HuH-7.5 (cell line): ENCODE results near the gene DPM3.
"Not testable (repeated sequence)": the region's sequence is repeated elsewhere in the genome, so short reads cannot be mapped to it uniquely, and the experiment has no call there.

Experiments
- DNase-seq: peaks from one replicate; pipeline ENCODE4 v3.0.0; 2011; ENCODE audit warnings: low spot score

The DPM3 gene

DNA sequence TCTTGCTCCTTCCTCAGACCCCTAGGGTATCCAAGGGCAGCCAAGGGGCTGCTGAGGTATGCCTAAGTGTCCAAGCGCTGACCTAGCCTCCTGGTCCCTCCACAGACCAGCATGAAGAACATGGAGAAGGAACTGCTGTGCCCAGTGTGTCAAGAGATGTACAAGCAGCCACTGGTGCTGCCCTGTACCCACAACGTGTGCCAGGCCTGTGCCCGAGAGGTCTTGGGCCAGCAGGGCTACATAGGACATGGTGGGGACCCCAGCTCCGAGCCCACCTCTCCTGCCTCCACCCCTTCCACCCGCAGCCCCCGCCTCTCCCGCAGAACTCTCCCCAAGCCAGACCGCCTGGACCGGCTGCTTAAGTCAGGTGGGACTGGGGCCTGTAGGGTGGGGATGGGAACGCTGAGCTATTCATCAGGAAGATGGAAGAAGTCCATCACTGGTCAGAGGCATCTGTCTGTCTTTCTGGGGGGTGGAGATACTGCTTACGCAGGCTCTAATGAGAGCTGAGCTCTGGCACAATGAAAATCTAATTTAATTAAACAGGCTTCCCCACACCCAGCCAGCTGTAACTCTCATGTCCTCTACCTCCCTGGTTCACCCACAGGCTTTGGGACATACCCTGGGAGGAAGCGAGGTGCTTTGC lies 35.1 kb upstream of the DPM3 start:
- DNase-seq, result peak; percentile 27

DNA sequence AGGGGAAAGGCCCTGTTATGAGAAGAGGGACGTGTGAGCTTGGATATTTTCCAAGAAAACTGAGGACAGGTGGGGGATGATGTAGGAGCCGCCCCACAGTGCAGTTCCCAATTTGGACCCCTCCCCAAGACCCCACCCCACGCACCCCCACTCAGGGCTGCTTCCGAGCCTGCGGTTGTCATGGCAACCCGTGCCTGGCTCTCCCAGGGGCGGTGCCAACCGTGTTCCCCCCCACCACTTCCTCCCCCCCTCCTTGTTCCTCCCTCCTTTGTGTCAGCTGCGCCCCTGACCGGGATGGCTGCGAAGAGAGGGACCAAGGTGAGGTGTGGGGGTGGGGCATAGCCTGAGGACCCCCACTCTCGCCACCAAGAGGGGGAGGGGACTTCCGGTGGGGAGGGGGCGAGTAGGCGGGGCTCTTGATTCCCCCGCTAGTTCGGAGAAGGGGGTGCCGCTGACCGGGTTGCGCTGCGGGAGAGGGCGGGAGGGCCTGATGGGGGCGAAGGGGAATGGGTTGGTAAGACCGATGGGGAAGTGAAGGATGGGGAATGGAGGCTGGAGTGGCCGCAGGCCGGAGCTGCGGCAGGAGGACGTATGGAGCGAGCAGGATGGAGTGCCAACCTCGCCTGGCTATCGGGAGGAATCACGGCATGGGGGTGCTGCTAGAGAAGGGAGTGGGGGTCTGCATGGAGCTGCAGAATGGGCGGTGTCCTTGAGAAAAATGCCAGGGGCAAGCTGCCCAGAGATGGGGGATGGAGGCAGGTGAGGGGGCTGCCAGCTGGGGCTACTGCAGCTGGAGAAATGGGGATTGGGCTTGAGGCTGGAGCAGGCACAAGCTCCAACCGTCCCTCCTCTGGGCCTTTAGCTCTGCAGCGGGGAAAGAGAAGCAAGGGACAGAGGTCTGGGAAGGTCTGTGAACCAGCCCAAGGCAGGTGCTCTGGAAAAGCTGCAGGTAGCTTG lies 34.3 kb upstream of the DPM3 start:
- peak; percentile 23 for DNase-seq

DNA sequence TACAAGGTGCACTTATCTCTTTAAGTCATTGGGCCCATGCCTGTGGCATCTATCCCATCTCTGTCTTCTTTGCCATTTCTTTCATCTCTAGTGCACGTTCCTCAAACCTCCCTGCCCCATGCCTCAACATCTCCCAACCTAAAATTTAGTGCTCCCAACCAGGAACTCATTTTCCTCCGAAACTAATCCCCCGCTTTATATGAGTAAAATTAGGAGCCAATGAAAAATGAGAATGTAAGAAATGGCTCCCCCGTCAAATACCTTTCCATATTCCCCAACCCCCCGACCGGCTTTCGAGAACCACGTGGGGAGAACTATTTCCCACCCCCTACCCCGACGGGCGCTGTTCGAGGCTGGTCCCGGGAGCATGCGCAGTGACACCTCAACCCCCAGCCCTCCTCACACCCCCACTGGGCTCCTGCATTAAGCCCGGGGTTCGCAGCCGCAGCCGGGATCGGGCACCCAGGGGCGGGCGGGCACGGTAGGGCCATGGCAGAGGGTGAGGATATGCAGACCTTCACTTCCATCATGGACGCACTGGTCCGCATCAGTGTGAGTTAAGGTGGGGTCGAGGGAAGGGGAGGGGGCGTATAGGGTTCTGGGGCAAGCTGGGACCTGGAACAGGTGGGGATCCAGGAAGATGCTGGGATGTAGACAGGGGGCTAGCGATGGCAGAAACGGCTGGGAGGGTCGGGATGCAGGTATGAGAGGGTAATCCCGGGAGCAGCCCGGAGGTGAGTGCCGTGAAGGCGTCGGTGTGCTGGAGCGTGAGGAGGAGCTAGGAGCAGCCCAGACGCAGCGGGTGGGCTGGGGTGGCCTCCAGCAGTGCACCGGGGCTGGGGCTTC lies 33.4 kb upstream of the DPM3 start, which contains the start of gene TRIM46:
TRIM46 (plus strand) TSS at position 372 of the 846 bp plus-strand sequence; CDS start at position 490, 118 bp downstream.
- peak; percentile 32 for DNase-seq

DNA sequence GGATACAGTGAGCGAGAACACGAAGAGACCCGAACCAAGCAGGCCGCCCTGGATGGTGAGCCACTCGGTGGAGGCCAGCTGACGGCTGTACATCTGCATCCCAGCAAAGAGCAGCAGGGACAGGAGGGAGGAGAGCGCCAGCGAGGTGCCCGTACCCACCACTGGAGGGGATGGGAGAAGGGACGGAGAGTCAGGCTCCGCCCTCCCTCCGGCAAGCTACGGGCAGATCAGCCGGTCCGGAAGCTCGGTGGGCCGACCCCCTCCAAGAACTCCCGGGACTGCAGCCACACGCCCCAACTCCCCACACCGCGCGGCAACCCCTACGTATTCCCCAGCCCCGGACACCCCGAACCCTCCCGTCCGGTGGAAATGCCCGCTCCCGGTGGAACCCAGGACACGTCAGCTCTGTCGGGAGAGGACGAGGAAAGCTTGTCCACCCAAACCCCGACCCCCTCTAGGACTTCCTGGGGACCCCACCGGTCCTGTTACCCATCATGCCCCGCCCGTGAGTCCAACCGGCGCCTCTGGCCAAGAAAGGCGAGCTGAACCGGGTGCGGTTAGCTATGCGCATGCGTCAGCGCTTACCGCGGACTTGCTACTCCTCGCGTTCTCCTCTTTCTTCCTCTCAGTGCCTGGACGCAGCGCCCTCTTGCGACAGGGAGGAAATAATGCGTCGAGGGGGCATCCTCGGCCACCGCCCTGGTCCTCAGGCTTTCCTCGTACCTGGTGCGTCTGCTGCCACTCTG lies 32.6 kb upstream of the DPM3 start, which contains the start of gene KRTCAP2:
KRTCAP2 (minus strand) TSS at position 573 of the 746 bp plus-strand sequence; CDS start at position 493, 80 bp downstream.
- peak; percentile 99 for DNase-seq

DNA sequence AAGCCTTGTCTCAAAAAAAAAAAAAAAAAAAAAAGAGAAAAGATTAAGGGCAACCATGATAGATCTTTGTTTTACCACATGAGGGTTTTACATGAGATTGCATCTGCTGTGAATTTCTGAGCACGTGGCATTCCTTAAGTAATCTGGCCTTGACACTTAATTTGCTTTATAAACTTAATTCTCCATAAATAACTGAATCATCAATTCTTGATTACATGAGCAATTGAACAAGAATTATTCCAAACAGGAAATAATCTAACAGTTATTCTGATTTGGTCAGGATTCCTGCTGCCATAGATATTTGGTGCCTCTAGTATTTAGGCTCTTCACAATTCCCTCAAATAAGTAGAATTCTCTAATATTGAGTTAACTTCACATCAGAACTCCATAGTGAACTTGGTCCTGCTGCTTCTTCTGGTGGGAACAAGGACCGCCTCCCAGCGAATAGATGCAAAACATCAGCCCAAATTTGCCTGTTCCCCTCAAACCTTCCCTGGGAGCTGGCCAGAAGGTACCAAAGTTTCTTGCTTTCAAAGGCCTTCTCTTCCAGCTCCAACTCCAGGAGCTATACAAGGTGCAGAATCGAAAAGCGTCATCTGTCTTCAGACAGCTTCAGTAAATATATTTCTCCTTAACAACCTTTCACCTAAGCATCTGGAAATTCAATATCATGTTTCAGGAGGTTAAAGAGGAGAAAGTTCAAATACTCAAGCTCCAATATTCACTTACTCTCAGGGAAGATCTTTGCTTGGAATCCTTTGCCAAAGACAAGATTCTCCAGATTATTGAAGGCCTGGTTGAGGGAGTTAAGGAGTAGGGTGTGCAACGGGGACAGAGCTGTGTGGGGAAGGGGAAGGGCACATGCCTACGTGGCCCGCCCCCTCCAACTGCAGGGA lies 31.8 kb upstream of the DPM3 start:
- no peak for DNase-seq

DNA sequence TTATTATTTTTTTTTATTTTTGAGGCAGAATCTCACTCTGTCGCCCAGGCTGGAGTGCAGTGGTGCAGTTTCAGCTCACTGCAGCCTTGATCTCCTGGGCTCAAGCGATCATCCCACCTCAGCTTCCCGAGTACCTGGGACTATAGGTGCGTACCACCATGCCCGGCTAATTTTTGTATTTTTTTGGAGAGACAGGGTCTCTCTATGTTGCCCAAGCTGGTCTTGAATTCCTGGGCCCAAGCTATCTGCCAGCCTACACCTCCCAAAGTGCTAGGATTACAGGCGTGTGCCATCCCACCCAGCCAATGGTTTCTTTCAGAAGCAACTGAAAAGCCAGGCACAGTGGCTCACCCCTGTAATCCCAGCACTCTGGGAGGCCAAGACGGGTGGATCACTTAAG lies 30.5 kb upstream of the DPM3 start:
- no peak for DNase-seq

DNA sequence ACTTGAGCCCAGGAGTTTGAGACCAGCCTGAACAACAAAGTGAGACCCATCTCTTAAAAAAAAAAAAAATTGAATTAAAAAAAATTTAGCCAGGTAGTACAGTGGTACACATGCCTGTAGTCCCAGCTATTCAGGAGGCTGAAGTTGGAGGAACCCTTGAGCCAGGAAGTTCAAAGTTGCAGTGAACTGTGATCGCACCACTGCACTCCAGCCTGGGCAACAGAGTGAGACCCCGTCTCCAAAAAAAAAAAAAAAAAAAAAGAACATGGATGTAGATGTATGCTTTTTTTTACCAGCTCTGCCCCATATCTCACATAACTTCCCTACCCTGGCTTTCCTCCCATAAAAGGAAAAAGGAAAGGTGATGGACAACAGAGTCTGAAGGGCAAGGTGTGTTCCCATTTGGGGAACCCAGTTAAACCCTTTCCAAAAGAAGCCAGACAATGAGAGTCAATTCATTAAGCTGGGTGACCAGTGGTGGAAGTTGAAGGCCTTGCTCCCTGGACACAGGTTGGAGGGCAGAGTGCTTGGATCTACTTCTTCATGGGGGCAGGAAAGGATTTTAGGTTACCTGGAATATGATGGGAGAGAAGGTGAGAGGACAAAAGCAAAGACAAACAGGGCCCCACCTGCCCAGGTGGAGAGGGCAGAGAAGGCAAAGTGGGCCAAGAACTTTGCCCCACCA lies 29.9 kb upstream of the DPM3 start:
- DNase-seq, result no peak

DNA sequence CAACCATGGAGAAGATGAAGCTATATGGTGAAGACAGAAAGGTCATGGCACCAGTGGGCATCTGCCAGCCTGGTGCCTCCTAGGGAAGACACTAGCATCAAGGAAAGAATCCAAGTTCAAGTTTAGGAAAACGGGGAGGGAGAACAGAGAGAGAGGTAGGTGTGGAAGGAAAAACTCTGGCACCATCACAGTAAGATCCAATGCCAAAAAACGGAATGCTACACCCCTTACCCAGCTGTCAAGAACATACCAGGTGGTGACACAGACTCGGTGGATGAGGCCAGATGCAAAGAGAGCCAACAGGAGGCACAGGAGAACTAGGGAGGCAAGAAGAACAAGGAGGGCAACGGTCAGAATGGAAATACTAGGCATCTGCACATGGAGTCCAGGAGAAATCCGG lies 29.2 kb upstream of the DPM3 start:
- DNase-seq, result no peak

DNA sequence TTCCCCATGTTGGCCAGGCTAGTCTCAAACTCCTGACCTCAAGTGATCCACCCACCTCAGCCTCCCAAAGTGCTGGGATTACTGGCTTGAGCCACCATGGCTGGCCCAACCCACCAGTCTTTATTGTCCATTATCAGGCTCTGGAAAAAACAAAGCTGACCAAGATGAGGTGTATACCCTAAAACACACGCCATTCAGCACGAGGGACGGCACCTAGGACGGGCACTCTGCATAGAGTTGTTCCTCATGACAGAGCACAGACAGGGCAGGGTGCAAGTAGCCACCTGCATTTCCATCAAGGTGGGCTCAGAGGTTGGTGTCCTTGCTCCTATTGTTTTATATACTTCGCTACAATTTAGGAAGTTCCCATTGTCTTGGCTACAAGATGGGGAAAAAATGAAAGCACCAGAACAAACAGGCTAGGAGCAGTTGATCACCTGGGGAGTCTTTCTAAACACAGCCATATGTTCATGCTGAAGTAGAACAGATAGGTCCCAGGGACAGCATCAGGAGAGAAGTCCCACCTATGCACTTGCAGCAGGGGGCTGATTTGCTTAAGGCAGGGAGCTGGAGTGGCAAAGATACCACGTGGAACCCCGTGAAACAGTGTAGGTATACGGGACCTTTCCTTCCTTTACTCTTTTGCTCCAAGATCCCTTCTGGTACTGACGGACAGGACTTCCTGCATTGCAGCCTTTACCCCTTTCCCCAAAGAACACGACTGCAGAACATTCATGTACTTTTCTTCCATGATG lies 28.3 kb upstream of the DPM3 start:
- DNase-seq, result no peak

DNA sequence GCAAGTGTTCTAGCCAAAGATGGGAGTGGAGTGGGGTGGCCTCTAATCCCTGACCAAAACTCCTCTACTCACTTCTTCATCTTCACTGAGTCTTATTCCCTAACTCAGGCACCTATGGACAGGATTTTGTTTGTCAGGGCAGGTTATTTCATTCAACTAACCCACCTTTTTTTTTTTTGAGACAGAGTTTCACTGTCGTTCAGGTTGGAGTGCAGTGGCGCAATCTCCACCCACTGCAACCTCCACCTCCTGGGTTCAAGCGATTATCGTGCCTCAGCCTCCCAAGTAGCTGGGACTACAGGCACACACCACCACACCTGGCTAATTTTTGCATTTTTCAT lies 27.7 kb upstream of the DPM3 start:
- DNase-seq, result not testable (repeated sequence)

DNA sequence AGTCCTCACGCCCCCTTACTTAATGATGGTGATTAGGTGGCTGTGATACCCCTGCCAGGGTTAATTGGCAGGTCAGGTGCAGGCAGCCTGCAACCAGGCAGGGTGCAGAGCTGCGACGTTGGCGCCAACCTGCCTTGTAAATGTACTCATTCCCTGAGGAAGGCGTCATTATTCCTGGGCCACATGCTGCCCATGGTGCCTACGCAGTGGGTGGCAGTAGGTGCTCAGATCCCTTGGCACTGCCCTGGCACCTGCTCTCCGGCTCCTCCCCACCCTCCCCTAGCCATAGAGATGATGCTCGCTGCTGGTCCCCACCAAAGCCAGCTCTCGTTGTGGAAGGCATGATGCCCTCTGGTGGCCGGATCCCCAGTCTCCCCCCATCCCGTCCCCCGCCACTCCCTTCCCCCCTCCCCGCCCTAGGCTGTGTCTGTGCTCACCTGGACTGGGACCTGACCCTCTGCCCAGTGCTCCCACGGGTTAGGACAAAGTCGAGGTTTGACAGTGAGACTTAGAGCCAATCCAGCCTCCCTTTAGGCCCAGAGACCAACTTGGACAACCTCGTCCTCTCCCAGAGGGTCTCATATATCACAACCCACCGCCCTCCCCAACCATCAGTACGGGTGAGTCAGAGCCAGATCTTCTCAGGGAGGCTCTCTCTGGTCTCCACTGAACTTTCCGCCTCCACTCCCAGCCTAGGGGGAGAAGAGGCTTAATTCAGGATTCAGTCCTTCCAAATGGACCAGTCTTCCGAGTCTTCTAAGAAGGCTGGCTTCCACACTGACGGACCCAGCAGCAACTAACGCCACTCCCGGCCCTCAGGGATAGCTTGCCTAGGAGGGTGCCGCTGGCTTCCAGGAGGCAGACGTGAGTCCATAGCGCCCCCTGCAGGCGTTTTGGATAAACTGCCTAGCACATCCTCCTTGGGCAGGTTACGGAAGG lies 27.1 kb upstream of the DPM3 start:
- DNase-seq, result peak; percentile 88

DNA sequence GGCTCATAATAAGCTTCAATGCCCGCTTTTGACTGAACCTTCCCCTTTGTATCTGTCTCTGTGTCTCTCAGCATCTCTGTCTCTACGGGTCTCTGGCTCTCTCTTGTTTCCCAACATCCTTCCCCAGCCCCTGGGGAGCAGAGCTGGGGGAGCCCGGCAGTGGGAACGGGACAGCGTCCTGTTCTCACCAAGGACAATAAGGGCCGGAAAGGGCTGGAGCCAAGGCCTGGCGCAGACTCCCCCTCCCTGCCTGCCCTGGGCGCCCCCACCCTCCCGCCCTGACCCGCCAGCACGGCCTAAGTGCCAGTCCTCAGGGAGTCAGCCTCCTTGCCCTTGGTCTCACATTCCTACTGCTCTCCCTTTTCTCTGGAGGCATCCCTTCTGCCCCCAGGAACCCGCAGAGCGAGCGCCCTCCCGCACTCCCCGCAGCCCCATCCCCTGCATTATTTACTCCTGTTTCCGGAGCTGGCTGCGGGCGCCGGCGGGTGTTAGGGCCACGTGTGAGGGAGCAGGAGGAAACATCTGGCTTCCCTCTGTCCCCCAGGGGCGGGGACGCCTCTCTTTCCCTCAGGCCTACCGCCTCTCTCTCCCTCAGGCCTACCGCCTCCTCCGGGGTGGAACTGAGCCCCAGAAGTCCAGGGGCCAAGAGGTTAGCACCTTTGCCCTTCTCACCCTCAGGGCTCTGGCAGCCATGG lies 26.3 kb upstream of the DPM3 start:
- no peak for DNase-seq

DNA sequence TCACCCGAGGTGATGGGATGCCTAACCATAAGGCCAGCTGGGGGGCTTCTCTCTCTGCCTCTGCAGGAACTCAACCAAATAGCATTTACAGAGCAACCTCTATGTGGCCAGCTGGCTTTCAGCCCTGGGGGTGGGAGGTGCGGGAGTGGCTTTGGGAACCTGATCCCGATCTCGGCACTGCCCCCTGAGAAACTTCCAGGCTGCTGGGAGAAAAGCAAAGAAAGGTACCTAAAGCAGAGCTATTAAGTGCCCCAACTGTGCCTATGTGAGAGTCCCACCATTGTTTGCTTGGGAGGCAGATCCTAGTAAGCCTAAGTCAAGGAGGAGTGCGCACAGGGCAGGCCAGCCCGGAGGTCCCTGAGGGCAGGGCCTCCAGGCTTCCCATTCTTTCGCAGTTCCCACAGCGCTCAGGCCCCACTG lies 25.7 kb upstream of the DPM3 start:
- no peak for DNase-seq

DNA sequence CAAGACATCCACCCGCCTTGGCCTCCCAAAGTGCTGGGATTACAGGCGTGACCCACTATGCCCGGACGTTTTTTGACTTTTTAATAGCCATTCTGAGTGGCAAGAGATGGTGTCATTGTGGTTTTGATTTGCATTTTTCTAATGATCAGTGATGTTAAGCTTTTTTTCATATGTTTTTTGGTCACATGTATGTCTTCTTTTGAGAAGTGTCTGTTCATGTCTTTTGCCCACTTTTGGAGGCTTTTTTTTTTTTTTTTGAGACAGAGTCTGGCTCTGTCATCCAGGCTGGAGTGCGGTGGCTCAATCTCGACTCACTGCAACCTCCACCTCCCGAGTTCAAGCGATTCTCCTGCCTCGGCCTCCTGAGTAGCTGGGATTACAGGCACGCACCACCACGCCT lies 24.3 kb upstream of the DPM3 start:
- not testable (repeated sequence) for DNase-seq

DNA sequence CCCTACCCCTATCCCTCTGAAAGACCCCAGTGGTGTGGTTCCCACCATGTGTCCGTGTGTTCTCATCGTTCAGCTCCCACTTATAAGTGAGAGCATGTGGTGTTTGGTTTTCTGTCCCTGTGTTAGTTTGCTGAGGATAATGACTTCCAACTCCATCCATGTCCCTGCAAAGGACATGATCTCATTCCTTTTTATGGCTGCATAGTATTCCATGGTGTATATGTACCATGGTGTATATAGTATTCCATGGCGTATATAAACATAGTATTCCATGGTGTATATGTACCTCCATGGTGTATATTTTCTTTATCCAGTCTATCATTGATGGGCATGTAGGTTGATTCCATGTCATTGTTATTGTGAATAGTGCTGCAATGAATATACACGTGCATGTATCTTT lies 23.5 kb upstream of the DPM3 start:
- not testable (repeated sequence) for DNase-seq

DNA sequence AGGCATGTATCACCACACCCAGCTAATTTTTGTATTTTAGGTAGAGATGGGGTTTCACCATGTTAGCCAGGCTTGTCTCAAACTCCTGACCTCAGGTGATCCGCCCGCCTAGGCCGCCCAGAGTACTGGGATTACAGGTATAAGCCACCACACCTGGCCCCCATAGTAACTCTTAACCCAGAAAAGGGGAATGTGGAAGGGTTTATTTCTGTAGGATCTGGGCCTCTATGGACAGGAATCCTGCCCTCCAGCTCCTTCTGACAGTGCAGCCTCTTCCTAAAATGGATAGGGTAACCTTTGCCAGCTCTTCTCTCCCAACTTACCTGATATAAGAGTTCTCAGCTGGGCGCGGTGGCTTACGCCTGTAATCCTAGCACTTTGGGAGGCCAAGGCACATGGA lies 22.3 kb upstream of the DPM3 start:
- DNase-seq, result not testable (repeated sequence)

DNA sequence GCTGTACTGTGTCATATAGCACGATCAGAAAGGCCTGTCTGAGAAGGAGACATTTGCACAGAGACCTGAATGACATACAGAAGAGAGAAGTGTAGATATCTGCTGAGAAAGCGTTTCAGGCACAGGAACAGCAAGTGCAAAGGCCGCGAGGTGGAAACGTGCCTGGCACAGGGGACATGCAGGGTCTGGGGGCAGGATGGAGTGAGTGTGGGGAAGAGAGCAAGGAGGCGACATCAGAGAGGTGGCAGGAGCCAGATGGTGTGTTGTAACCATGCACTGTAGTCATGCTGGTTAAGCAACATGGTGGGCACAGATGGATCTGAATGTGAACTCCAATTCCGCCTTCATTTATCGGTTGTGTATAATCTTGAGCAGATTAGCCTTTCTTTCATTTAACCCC lies 19.8 kb upstream of the DPM3 start:
- no peak for DNase-seq
